Left lung (tissue), 10 donors: ENCODE results near the gene VGLL4. TPM values are rescaled to one million over a fixed set of nuclear protein-coding genes. Genes with fewer than 3 reads are reported as not detected.
A peak's percentile ranks its signal among the peaks of the same experiment; 100 is the strongest.

Source experiments
- ATAC-seq: fragments of 200-7000 bp; cut with Tn5 transposase; one replicate; pipeline ENCODE4 v1.9.1; 2020; ENCODE audit warnings: moderate library complexity
- DNase-seq, 4 donors: peaks; one replicate each; pipeline ENCODE4 v3.0.0-alpha.2; 2013 to 2020
- H3K27ac ChIP-seq, 2 donors: fragments of 200-600 bp; sonication (generic) in 1 of 2; one replicate each; pipeline versions ENCODE4 v1.5.0 to v1.8.0; 2020 to 2021
- H3K27me3 ChIP-seq, 2 donors: fragments of 200-600 bp; sonication (generic) in 1 of 2; one replicate each; pipeline versions ENCODE4 v1.5.0 to v1.8.0; 2020 to 2021
- H3K36me3 ChIP-seq, 2 donors: fragments of 200-600 bp; sonication (generic) in 1 of 2; one replicate each; pipeline versions ENCODE4 v1.5.0 to v1.8.0; 2020 to 2021
- H3K4me1 ChIP-seq, 2 donors: fragments of 200-600 bp; one replicate each; pipeline ENCODE4 v1.8.0; 2021
- H3K4me3 ChIP-seq, 2 donors: fragments of 200-600 bp; sonication (generic) in 1 of 2; one replicate each; pipeline versions ENCODE4 v1.5.0 to v1.8.0; 2020 to 2021; ENCODE audit warnings: mild to moderate bottlenecking in 1 of 2
- H3K9me3 ChIP-seq, 2 donors: fragments of 200-600 bp; sonication (generic) in 1 of 2; one replicate each; pipeline versions ENCODE4 v1.5.0 to v1.8.0; 2020 to 2021
- intact Hi-C, 2 donors: fragments of 100-400 bp; cut with DNase I; formaldehyde crosslinking; loops; one replicate each; pipeline versions ENCODE4 v1.11.2 to v1.14.2; 2022
- polyA plus RNA-seq, 6 donors: library from polyadenylated mRNA; unstranded; fragments of 120-200 nt; gene quantifications; one replicate each; pipeline ENCODE4 v1.2.1, GENCODE V29; 2013; ENCODE audit not compliant: insufficient read length in 6 of 6
- total RNA-seq, 2 donors: library from RNA; stranded (reverse); fragmentation: NEBNext Ultra II Directional; extraction: Animal tissue kit (Norgen Biotek cat#: 25700); gene quantifications; one replicate each; pipeline ENCODE4 v1.2.1, GENCODE V29; 2021
- TF ChIP-seq, protein P1 (sequence below), 2 donors: fragments of 200-600 bp; sonication (generic) in 1 of 2; IDR thresholded peaks; one replicate each; pipeline versions ENCODE4 v1.5.0 to v1.8.0; 2021; ENCODE audit warnings: antibody characterized with exemption in 2 of 2
- donor health status: DM: no; HTN: yes; CAD: no.
- donor health status: DM: no; HTN: no; CAD: no.

The VGLL4 gene
- total and polyA plus RNA-seq, 8 donors = 40.2 to 115 (median 106) TPM

GRCh38 chr3:11569156-11569741 lies 74.5 kb downstream of the VGLL4 start:
- Histone ChIP-seq H3K27me3 (no peaks in the 10 kb centered on the region), H3K36me3 (peaks cover 0 to 27% of the 10 kb centered on the region in 2 donors), H3K4me1 (peaks cover 0 to 29% of the 10 kb centered on the region in 2 donors), H3K9me3 (no peaks in the 10 kb centered on the region), H3K4me3 (no peak overlapping the region), H3K27ac (peak overlapping the region; percentile 73 to 85)
- intact Hi-C loops = no loop called here
- TF ChIP-seq, protein P1, sequence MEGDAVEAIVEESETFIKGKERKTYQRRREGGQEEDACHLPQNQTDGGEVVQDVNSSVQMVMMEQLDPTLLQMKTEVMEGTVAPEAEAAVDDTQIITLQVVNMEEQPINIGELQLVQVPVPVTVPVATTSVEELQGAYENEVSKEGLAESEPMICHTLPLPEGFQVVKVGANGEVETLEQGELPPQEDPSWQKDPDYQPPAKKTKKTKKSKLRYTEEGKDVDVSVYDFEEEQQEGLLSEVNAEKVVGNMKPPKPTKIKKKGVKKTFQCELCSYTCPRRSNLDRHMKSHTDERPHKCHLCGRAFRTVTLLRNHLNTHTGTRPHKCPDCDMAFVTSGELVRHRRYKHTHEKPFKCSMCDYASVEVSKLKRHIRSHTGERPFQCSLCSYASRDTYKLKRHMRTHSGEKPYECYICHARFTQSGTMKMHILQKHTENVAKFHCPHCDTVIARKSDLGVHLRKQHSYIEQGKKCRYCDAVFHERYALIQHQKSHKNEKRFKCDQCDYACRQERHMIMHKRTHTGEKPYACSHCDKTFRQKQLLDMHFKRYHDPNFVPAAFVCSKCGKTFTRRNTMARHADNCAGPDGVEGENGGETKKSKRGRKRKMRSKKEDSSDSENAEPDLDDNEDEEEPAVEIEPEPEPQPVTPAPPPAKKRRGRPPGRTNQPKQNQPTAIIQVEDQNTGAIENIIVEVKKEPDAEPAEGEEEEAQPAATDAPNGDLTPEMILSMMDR (IDR thresholded peaks at IDR 0.05) = no peak
- DNase-seq (no peak), ATAC-seq (no peak)

DNA sequence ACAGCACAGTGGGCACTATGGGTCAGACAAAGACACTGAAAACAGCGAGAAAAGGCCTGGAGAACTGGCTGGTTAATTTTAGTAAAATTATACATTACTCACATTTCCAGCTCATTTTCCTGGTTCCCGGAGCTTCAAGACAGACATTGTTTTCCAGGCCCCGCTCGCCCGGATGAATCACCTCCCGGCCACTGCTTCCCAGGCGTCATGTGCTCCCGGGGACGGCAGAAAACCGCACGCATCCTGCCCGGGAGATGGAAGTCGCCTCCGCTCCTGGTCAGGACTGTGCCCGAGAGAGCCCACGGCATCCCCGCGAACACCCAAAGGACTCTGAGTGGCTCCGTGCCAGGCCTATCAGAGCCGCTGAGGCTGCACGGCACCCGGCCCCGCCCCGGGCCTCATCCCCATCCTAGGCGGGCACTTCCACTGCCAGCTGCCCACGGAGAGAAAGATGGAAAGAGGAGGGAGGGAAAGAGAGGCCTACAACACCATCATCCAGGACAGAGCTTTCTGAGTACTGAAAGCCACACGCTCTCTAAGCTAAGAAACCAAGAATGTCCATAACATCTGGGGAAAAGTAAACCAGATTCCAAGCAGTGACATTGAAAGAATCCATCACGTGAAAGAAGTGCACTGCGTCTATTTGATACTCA lies 75.1 kb downstream of the VGLL4 start:
- Histone ChIP-seq H3K9me3 (no peaks in the 10 kb centered on the region), H3K4me1 (peaks cover 0 to 29% of the 10 kb centered on the region in 2 donors), H3K27me3 (no peaks in the 10 kb centered on the region), H3K27ac (peak overlapping the region; percentile 73 to 85), H3K4me3 (no peak overlapping the region), H3K36me3 (peaks cover 0 to 33% of the 10 kb centered on the region in 2 donors)
- TF ChIP-seq, protein P1 (IDR thresholded peaks at IDR 0.05) = no peak
- no peak for DNase-seq
- ATAC-seq = peak; percentile 55
- intact Hi-C loops = no loop called here

GRCh38 chr3:11567516-11568467 lies 75.9 kb downstream of the VGLL4 start:
- Histone ChIP-seq H3K9me3 (no peaks in the 10 kb centered on the region), H3K27me3 (no peaks in the 10 kb centered on the region), H3K4me3 (no peak overlapping the region), H3K4me1 (peaks cover 0 to 29% of the 10 kb centered on the region in 2 donors), H3K36me3 (peaks cover 0 to 41% of the 10 kb centered on the region in 2 donors), H3K27ac (peak overlapping the region; percentile 73 to 85)
- ATAC-seq (peak; percentile 7), DNase-seq (no peak)
- intact Hi-C loops = no loop called here
- TF ChIP-seq, protein P1 (IDR thresholded peaks at IDR 0.05) = no peak

GRCh38 chr3:11566916-11567315 lies 76.8 kb downstream of the VGLL4 start:
- H3K4me3 ChIP-seq = no peak overlapping the region
- DNase-seq (peak in 1 of 4 donors; percentile 68), ATAC-seq (no peak)
- intact Hi-C loops = no loop called here
- TF ChIP-seq, protein P1 (IDR thresholded peaks at IDR 0.05) = no peak
- H3K9me3 ChIP-seq = no peaks in the 10 kb centered on the region
- H3K27ac ChIP-seq = peak overlapping the region in 1 of 2 donors; percentile 3
- peaks cover 0 to 48% of the 10 kb centered on the region in 2 donors for H3K36me3 ChIP-seq
- H3K4me1 ChIP-seq = peaks cover 0 to 29% of the 10 kb centered on the region in 2 donors
- no peaks in the 10 kb centered on the region for H3K27me3 ChIP-seq
